Measurements from ENCODE around the gene CBY2. TPM values are rescaled to one million over a fixed set of nuclear protein-coding genes. Genes with fewer than 3 reads are reported as not detected.

Gene CBY2
- total RNA-seq, 4 donors from 2014 or later = not detected

GRCh38 chr13:45742985-45743384 lies 40.9 kb downstream of the CBY2 start:
- 93% methylated on average over 5 of the region's 5 CpGs for WGBS, 2 donors
- Histone ChIP-seq H3K4me1 (peaks cover 0 to 13% (median 0%) of the 10 kb centered on the region in 3 donors), H3K4me3 (no peak overlapping the region), H3K27me3 (peaks cover 0 to 12% (median 0%) of the 10 kb centered on the region in 4 donors), H3K36me3 (no peaks in the 10 kb centered on the region), H3K27ac (no peak overlapping the region), H3K9me3 (no peaks in the 10 kb centered on the region)
- intact Hi-C loops (cut with DNase I) = no loop called here
- no peak for DNase-seq
- TF ChIP-seq CTCF (IDR thresholded peaks at IDR 0.05) (no peak), POLR2A (IDR thresholded peaks at IDR 0.05) (no peak)

DNA sequence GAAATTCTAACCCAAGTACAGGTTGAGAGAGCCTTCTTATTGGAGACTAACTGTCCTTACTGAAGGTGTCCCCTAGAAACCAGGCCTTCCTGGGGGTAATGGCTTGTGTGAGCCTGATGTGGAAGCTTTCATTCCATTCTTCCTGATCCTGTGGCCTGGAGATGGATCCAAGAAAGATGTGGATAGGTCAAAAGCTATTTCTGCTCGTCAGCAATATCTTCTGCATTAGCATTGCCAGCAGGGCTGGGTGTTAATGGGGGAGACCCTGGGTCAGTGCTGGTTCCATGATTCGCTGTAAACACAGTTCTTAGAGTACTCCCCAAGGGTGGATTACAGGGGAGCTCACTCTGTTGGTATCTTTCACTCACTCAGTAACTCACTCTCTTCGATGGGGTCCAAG lies 42.9 kb downstream of the CBY2 start:
- H3K27me3 ChIP-seq = peaks cover 0 to 27% (median 0%) of the 10 kb centered on the region in 4 donors
- H3K9me3 ChIP-seq = no peaks in the 10 kb centered on the region
- H3K4me1 ChIP-seq = peaks cover 0 to 13% (median 0%) of the 10 kb centered on the region in 3 donors
- no peak overlapping the region for H3K4me3 ChIP-seq
- no peaks in the 10 kb centered on the region for H3K36me3 ChIP-seq
- 79 to 92% methylated on average over 2 to 3 of the region's 3 CpGs for WGBS, 2 donors
- intact Hi-C loops (cut with DNase I) = no loop called here
- no peak for DNase-seq
- H3K27ac ChIP-seq = no peak overlapping the region
- TF ChIP-seq CTCF (IDR thresholded peaks at IDR 0.05) = no peak
- no peak for TF ChIP-seq POLR2A (IDR thresholded peaks at IDR 0.05)

- intact Hi-C loops (cut with DNase I) = no loop called here
- TF ChIP-seq CTCF (IDR thresholded peaks at IDR 0.05) (no peak), POLR2A (IDR thresholded peaks at IDR 0.05) (no peak)
- WGBS, 2 donors = 47 to 66% methylated on average over 2 of the region's 2 CpGs
Measured at GRCh38 chr13:45747071-45747470, 45.0 kb downstream of the CBY2 start.

GRCh38 chr13:45748941-45749759 lies 47.0 kb downstream of the CBY2 start:
- no peak for DNase-seq
- 48 to 53% methylated on average over 13 of the region's 13 CpGs for WGBS, 2 donors
- H3K36me3 ChIP-seq = no peaks in the 10 kb centered on the region

More at GRCh38 chr13:45747071-45747470, 45.0 kb downstream of the CBY2 start:
- Histone ChIP-seq H3K4me1 (peaks cover 0 to 13% (median 0%) of the 10 kb centered on the region in 3 donors), H3K36me3 (no peaks in the 10 kb centered on the region), H3K27ac (no peak overlapping the region), H3K4me3 (no peak overlapping the region), H3K27me3 (peaks cover 0 to 27% (median 0%) of the 10 kb centered on the region in 4 donors), H3K9me3 (no peaks in the 10 kb centered on the region)
- DNase-seq = no peak

More at GRCh38 chr13:45748941-45749759, 47.0 kb downstream of the CBY2 start:
- Histone ChIP-seq H3K4me1 (peaks cover 0 to 13% (median 0%) of the 10 kb centered on the region in 3 donors), H3K4me3 (no peak overlapping the region), H3K27ac (no peak overlapping the region), H3K27me3 (peaks cover 0 to 20% (median 0%) of the 10 kb centered on the region in 4 donors), H3K9me3 (no peaks in the 10 kb centered on the region)
- TF ChIP-seq POLR2A (IDR thresholded peaks at IDR 0.05) = no peak
- TF ChIP-seq CTCF (IDR thresholded peaks at IDR 0.05) = no peak
- intact Hi-C loops (cut with DNase I) = no loop called here

Data from esophagus squamous epithelium (tissue), 5 donors.